Caco-2 (cell line): Measurements from ENCODE around the gene CNIH3. TPM values are rescaled to one million over a fixed set of nuclear protein-coding genes. Genes with fewer than 3 reads are reported as not detected.

Experiments used
- BruUV-seq: library from RNA; stranded (reverse); fragments of 400-500 nt; replicated peaks from 2 replicates; lab custom pipeline; 2021; lab: Mats Ljungman, UMichigan
- CTCF ChIA-PET: fragments of 300-600 bp; sonication (Branson Sonifier 250); formaldehyde crosslinking; loops from one replicate; lab custom pipeline; 2022; ENCODE audit warnings: antibody characterized with exemption; lab: Charles Lee
- POLR2A ChIA-PET: fragments of 300-600 bp; sonication (Branson Sonifier 250); formaldehyde crosslinking; loops from one replicate; lab custom pipeline; 2022; ENCODE audit warnings: antibody characterized with exemption; lab: Charles Lee
- DNase-seq, 2 experiments: peaks; one replicate each; pipeline versions ENCODE4 v3.0.0 to v3.0.0-alpha.2; 2020 to 2022
- H3K27me3 ChIP-seq: replicated peaks from 2 replicates; pipeline ENCODE4 v1.6.0; 2011; ENCODE audit warnings: low read length; ENCODE audit not compliant: control insufficient read depth, insufficient read depth
- H3K36me3 ChIP-seq: 2 replicates; pipeline ENCODE4 v1.5.1; 2011; ENCODE audit warnings: low read length; ENCODE audit not compliant: control insufficient read depth, insufficient read depth
- H3K4me1 ChIP-seq: fragments of 250-450 bp; sonication (Bioruptor Pico); 2 replicates; pipeline ENCODE4 v1.5.1; 2020; ENCODE audit warnings: mild to moderate bottlenecking
- H3K4me3 ChIP-seq: 2 replicates; pipeline ENCODE4 v1.5.1; 2011; ENCODE audit warnings: low read depth, mild to moderate bottlenecking, control low read depth, low read length
- H3K9me3 ChIP-seq: fragments of 250-450 bp; sonication (Bioruptor Pico); 2 replicates; pipeline ENCODE4 v1.5.1; 2020; ENCODE audit warnings: mild to moderate bottlenecking, moderate library complexity
- H3K27ac Mint-ChIP-seq: one replicate; pipeline ENCODE4 v1.8.0; 2022; ENCODE audit warnings: mixed read lengths; ENCODE audit not compliant: unreplicated experiment
- H3K27me3 Mint-ChIP-seq: one replicate; pipeline ENCODE4 v1.8.0; 2022; ENCODE audit warnings: mixed read lengths; ENCODE audit not compliant: insufficient read depth, unreplicated experiment
- H3K36me3 Mint-ChIP-seq: one replicate; pipeline ENCODE4 v1.8.0; 2022; ENCODE audit warnings: mild to moderate bottlenecking, mixed read lengths; ENCODE audit not compliant: insufficient read depth, unreplicated experiment
- H3K4me1 Mint-ChIP-seq: one replicate; pipeline ENCODE4 v1.8.0; 2022; ENCODE audit warnings: low read depth, mixed read lengths; ENCODE audit not compliant: unreplicated experiment
- H3K4me3 Mint-ChIP-seq: one replicate; pipeline ENCODE4 v1.8.0; 2022; ENCODE audit warnings: mild to moderate bottlenecking, moderate library complexity, mixed read lengths; ENCODE audit not compliant: unreplicated experiment
- H3K9me3 Mint-ChIP-seq: one replicate; pipeline ENCODE4 v1.8.0; 2022; ENCODE audit warnings: mixed read lengths; ENCODE audit not compliant: unreplicated experiment
- intact Hi-C: fragments of 100-400 bp; cut with micrococcal nuclease; formaldehyde crosslinking; loops from one replicate; pipeline ENCODE4 v1.10.0; 2022; ENCODE audit not compliant: unreplicated experiment
- total RNA-seq: library from RNA; stranded (reverse); gene quantifications from 2 replicates; pipeline ENCODE4 v1.2.3, GENCODE V29; 2022
- TF ChIP-seq, protein P1 (sequence below), 2 experiments: fragments of 200-600 bp in 1 of 2; IDR thresholded peaks; 1 replicate in 1 of 2; 2 replicates in 1 of 2; pipeline versions ENCODE4 v1.5.1 to v1.8.0; 2011 to 2022; ENCODE audit warnings: antibody characterized with exemption in 1 of 2, control low read depth in 1 of 2, inconsistent platforms in 1 of 2, low read depth in 1 of 2, low read length in 1 of 2, mild to moderate bottlenecking in 1 of 2, moderate library complexity in 1 of 2; ENCODE audit not compliant: insufficient read depth in 1 of 2, severe bottlenecking in 1 of 2, unreplicated experiment in 1 of 2

The CNIH3 gene
- total RNA-seq, 1 experiment from 2014 or later, result 2.2 TPM

DNA sequence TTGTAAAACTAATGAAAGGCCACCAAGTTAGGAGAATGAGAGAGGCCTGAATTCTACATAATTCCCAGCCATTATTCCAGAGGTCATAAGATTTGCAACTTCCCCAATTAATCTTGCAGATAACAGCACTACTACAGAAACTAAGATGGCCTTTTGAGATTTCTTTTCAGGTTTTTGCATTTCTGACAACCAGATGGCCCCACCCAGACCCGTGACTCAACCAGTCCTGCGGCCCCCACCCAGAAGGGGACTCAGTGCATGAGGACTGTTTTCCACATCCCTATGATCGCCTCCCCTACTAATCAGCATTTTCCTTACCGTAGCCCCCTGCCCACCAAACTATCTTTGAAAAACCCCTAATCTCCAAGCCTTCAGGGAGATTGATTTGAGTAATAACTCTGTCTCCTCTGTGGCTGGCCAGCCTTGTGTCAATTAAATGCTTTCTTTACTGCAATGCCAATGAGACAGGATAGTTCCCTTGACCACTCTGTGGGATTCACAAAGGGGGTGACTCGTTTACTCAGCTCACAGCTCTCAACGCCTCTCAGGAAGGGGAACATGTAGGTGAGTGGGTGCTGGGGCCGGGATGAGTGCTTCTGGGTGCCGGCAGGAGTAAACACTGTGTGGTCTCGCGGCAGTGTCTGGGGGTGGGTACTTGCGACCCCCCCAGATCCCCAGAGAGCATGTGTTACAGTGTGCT, 10.5 kb upstream of the CNIH3 start:
- Histone ChIP-seq H3K27me3 (no peaks in the 10 kb centered on the region), H3K4me3 (no peak overlapping the region), H3K9me3 (no peaks in the 10 kb centered on the region), H3K36me3 (no peaks in the 10 kb centered on the region), H3K4me1 (peaks cover 33% of the 10 kb centered on the region)
- H3K27me3 Mint-ChIP-seq, result no peaks in the 10 kb centered on the region
- no TSS peak for BruUV-seq
- ChIA-PET CTCF (no interaction called here), POLR2A (no interaction called here)
- no peak overlapping the region for H3K4me3 Mint-ChIP-seq
- DNase-seq, result no peak
- intact Hi-C loops, result no loop called here
- no peaks in the 10 kb centered on the region for H3K9me3 Mint-ChIP-seq
- H3K4me1 Mint-ChIP-seq, result peaks cover 20% of the 10 kb centered on the region
- H3K36me3 Mint-ChIP-seq, result no peaks in the 10 kb centered on the region
- H3K27ac Mint-ChIP-seq, result no peak overlapping the region
- TF ChIP-seq, protein P1, sequence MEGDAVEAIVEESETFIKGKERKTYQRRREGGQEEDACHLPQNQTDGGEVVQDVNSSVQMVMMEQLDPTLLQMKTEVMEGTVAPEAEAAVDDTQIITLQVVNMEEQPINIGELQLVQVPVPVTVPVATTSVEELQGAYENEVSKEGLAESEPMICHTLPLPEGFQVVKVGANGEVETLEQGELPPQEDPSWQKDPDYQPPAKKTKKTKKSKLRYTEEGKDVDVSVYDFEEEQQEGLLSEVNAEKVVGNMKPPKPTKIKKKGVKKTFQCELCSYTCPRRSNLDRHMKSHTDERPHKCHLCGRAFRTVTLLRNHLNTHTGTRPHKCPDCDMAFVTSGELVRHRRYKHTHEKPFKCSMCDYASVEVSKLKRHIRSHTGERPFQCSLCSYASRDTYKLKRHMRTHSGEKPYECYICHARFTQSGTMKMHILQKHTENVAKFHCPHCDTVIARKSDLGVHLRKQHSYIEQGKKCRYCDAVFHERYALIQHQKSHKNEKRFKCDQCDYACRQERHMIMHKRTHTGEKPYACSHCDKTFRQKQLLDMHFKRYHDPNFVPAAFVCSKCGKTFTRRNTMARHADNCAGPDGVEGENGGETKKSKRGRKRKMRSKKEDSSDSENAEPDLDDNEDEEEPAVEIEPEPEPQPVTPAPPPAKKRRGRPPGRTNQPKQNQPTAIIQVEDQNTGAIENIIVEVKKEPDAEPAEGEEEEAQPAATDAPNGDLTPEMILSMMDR (IDR thresholded peaks at IDR 0.05; ENCODE audit: insufficient read depth in 1 of 2, low read depth in 1 of 2, low read length in 1 of 2, severe bottlenecking in 1 of 2, unreplicated experiment in 1 of 2), result no peak

DNA sequence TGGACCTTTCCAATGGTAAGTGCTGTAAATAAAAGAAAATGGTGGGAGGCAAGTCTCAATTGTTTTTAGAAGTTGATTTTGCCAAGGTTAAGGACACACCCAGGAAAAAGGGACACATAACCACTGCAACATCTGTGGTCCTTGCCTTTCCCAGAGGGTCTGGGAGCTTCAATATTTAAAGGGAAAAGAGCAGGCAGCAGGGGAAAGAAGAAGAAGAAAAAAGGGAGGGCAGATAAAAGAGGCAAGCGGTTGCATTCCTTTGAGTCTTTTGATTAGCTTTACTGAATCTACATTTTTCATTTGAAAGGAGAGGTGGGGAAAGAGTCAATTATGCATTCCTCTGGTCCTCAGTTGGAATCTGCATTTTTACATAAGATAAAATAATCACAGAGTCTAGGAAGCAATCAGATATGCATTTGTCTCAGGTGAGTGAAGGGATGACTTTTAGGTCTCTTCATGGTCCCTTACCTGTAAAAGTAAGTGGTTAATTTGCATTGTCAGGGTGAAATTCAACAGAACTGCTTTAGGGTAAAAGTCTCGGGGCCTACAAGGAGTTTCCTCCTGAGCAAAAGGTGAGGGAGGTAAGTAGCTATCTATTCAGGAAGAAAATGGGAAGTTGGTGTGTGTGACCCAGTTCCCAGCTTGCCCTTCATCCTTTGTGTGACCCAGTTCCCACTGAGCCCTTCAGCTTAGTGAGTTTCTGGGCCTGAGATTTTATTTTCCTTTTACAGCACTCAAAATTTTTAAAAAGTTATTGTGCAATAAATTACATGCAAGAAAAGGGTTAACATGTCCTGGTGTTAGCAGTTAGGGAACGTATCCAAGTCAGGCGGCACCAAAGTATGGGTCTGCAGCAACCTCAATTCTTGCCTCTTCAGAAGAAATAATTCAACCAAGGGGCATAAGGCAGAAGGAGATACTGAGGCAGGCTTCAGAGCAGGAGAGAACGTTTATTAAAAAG, 8.6 kb upstream of the CNIH3 start:
- BruUV-seq, result no TSS peak
- ChIA-PET CTCF (interaction anchor here (1.5 kb wide), 1 partner anchor 315 kb away, joined by 3 read pairs; no protein-coding TSS in a partner anchor), POLR2A (no interaction called here)
- Mint-ChIP-seq H3K9me3 (no peaks in the 10 kb centered on the region), H3K27ac (peak overlapping the region; percentile 41), H3K4me1 (peaks cover 24% of the 10 kb centered on the region), H3K27me3 (no peaks in the 10 kb centered on the region), H3K4me3 (no peak overlapping the region), H3K36me3 (no peaks in the 10 kb centered on the region)
- TF ChIP-seq, protein P1 (IDR thresholded peaks at IDR 0.05; ENCODE audit: insufficient read depth in 1 of 2, low read depth in 1 of 2, low read length in 1 of 2, severe bottlenecking in 1 of 2, unreplicated experiment in 1 of 2), result no peak
- no peak for DNase-seq
- Histone ChIP-seq H3K27me3 (no peaks in the 10 kb centered on the region), H3K36me3 (no peaks in the 10 kb centered on the region), H3K4me1 (peaks cover 40% of the 10 kb centered on the region), H3K9me3 (no peaks in the 10 kb centered on the region), H3K4me3 (no peak overlapping the region)
- intact Hi-C loops, result no loop called here

DNA sequence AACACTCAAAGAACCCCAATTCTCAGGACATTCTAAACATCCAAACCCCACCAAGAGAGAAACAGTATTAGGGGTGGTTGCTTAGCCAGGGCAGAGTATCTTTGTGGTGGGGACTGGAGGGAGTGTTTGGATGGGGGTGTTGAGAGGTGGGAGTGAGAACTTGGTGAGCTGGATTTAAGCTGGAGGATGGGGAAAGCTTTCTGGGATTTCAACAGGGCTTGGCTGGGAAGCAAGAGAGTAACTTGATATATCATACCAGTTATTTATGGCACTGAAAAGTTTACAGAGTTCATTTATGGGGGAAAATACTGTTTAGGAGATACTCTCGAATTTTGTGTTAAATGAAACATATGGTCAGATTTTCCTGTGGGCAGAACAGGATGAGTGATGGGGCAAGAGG, 6.8 kb upstream of the CNIH3 start:
- POLR2A ChIA-PET, result no interaction called here
- Histone ChIP-seq H3K4me1 (peaks cover 31% of the 10 kb centered on the region), H3K36me3 (no peaks in the 10 kb centered on the region), H3K27me3 (no peaks in the 10 kb centered on the region), H3K9me3 (no peaks in the 10 kb centered on the region), H3K4me3 (no peak overlapping the region)
- DNase-seq, result no peak
- Mint-ChIP-seq H3K27ac (peak overlapping the region; percentile 41), H3K4me1 (peaks cover 27% of the 10 kb centered on the region), H3K27me3 (no peaks in the 10 kb centered on the region), H3K36me3 (no peaks in the 10 kb centered on the region), H3K4me3 (no peak overlapping the region), H3K9me3 (no peaks in the 10 kb centered on the region)
- BruUV-seq, result no TSS peak
- intact Hi-C loops, result no loop called here
- TF ChIP-seq, protein P1 (IDR thresholded peaks at IDR 0.05; ENCODE audit: insufficient read depth in 1 of 2, low read depth in 1 of 2, low read length in 1 of 2, severe bottlenecking in 1 of 2, unreplicated experiment in 1 of 2), result no peak
- CTCF ChIA-PET, result no interaction called here
